OCI-LY7 (cell line): Measurements from ENCODE around the gene ATR. TPM values are rescaled to one million over a fixed set of nuclear protein-coding genes. Genes with fewer than 3 reads are reported as not detected.
"Not testable (repeated sequence)": the region's sequence is repeated elsewhere in the genome, so short reads cannot be mapped to it uniquely, and the experiment has no call there.

Experiments
- BruUV-seq: library from RNA; stranded (reverse); fragments of 400-500 nt; replicated peaks from 2 replicates; lab custom pipeline; 2021; lab: Mats Ljungman, UMichigan
- CTCF ChIA-PET: fragments of 300-600 bp; sonication (Branson Sonifier 250); formaldehyde crosslinking; loops from one replicate; lab custom pipeline; 2022; ENCODE audit warnings: antibody characterized with exemption; ENCODE audit not compliant: unreplicated experiment; lab: Charles Lee
- POLR2A ChIA-PET: fragments of 300-600 bp; sonication (Branson Sonifier 250); formaldehyde crosslinking; loops from one replicate; lab custom pipeline; 2022; ENCODE audit warnings: antibody characterized with exemption; lab: Charles Lee
- DNase-seq: peaks from one replicate; pipeline ENCODE4 v3.0.0-alpha.2; 2015; ENCODE audit warnings: low spot score
- H2AFZ ChIP-seq: fragments of 200-600 bp; sonication (generic), shearing (Covaris generic); 2 replicates; pipeline ENCODE4 v1.6.1; 2014; ENCODE audit warnings: mild to moderate bottlenecking, antibody characterized with exemption, low read length, moderate library complexity
- H3K27ac ChIP-seq: fragments of 200-600 bp; sonication (generic); 2 replicates; pipeline ENCODE4 v1.5.1; 2014; ENCODE audit warnings: mixed run types, low read depth, mild to moderate bottlenecking, moderate library complexity, low read length, inconsistent platforms; ENCODE audit not compliant: poor library complexity, severe bottlenecking
- H3K36me3 ChIP-seq: fragments of 200-600 bp; sonication (generic); 2 replicates; pipeline ENCODE4 v1.6.1; 2014; ENCODE audit warnings: mild to moderate bottlenecking, antibody characterized with exemption, low read length, moderate library complexity, mixed read lengths; ENCODE audit not compliant: insufficient read depth
- H3K4me1 ChIP-seq: fragments of 200-600 bp; sonication (generic); 2 replicates; pipeline ENCODE4 v1.5.1; 2014; ENCODE audit warnings: mild to moderate bottlenecking, low read length; ENCODE audit not compliant: insufficient read depth, poor library complexity, severe bottlenecking
- H3K4me2 ChIP-seq: fragments of 200-600 bp; sonication (generic); 2 replicates; pipeline ENCODE4 v1.6.1; 2014; ENCODE audit warnings: mild to moderate bottlenecking, low read length
- H3K4me3 ChIP-seq: fragments of 200-600 bp; sonication (generic); 2 replicates; pipeline ENCODE4 v1.5.1; 2014; ENCODE audit warnings: mild to moderate bottlenecking, low read depth, low read length; ENCODE audit not compliant: poor library complexity, severe bottlenecking
- H3K79me2 ChIP-seq: fragments of 200-600 bp; sonication (generic); 2 replicates; pipeline ENCODE4 v1.6.1; 2016; ENCODE audit warnings: low read depth, mild to moderate bottlenecking, low read length, moderate library complexity, mixed read lengths; ENCODE audit not compliant: insufficient read depth
- H3K9me2 ChIP-seq: fragments of 200-600 bp; sonication (generic); 2 replicates; pipeline ENCODE4 v1.6.1; 2016; ENCODE audit warnings: mild to moderate bottlenecking, low read length, mixed read lengths; ENCODE audit not compliant: insufficient read depth
- H3K9me3 ChIP-seq: fragments of 200-600 bp; sonication (generic); 2 replicates; pipeline ENCODE4 v1.6.1; 2014; ENCODE audit warnings: mild to moderate bottlenecking, mixed run types, low read length, mixed read lengths
- H4K20me1 ChIP-seq: fragments of 200-600 bp; sonication (generic); 2 replicates; pipeline ENCODE4 v1.6.1; 2014; ENCODE audit warnings: mild to moderate bottlenecking, antibody characterized with exemption, low read length, moderate library complexity, mixed read lengths; ENCODE audit not compliant: insufficient read depth
- CTCF ChIP-seq: fragments of 200-600 bp; sonication (generic); conservative IDR thresholded peaks from 2 replicates; pipeline ENCODE4 v1.5.1; 2014; ENCODE audit warnings: mild to moderate bottlenecking, antibody characterized with exemption, low read length, moderate library complexity, mixed read lengths
- EZH2phosphoT487 ChIP-seq: fragments of 200-600 bp; sonication (generic); IDR thresholded peaks from 2 replicates; pipeline ENCODE4 v1.6.1; 2018; ENCODE audit warnings: low read depth, borderline replicate concordance, mild to moderate bottlenecking, mixed run types, antibody characterized with exemption, low read length, moderate library complexity, mixed read lengths
- intact Hi-C: fragments of 100-400 bp; cut with micrococcal nuclease; formaldehyde crosslinking; loops from one replicate; pipeline ENCODE4 v1.10.0; 2022; ENCODE audit not compliant: unreplicated experiment
- total RNA-seq, 2 experiments: library from RNA; depleted of rRNA in 1 of 2; stranded (reverse); fragments of >200 nt in 1 of 2; shearing (Covaris generic) in 1 of 2; gene quantifications; 2 replicates each; pipeline ENCODE4 v1.2.3, GENCODE V29; 2014 to 2022

ATR gene
- total RNA-seq, 2 experiments from 2014 or later: 27.1 to 49.5 TPM

GRCh38 chr3:142560118-142560517 is 18.4 kb downstream of the ATR start:
- Histone ChIP-seq H2AFZ (no peak overlapping the region), H3K4me2 (no peak overlapping the region), H3K36me3 (peaks cover 88% of the 10 kb centered on the region), H3K4me1 (no peaks in the 10 kb centered on the region), H3K9me3 (no peaks in the 10 kb centered on the region), H4K20me1 (no peaks in the 10 kb centered on the region), H3K27ac (no peak overlapping the region), H3K79me2 (no peaks in the 10 kb centered on the region), H3K4me3 (no peak overlapping the region), H3K9me2 (no peaks in the 10 kb centered on the region)
- ChIA-PET POLR2A (no interaction called here), CTCF (no interaction called here)
- intact Hi-C loops: no loop called here
- TF ChIP-seq CTCF (no peak), EZH2phosphoT487 (no peak)
- no peak for DNase-seq
- BruUV-seq: no TSS peak

DNA sequence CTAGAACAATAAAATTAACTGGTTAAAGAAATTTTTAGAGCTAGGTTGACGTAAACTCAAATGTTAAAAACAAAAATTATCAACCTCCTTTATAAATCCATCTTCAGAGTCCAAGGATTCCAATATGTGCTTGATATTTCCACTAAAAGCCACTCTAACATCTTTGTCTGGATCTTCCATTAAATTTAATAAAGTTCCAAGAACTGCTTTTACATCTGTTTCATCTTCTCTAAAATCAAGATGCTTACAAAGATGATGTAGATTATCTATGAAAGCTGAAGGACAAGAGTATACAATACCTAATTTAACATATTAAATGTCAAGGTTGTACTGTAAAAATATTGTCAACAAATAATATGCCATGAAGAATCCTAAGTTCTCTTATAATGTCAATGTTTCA is 24.8 kb downstream of the ATR start:
- Histone ChIP-seq H3K79me2 (no peaks in the 10 kb centered on the region; the same call in 1 of the 2 replicates), H3K9me3 (0 out of 2 replicates have a peak, but pooled peaks cover 4% of the 10 kb centered on the region), H3K4me1 (no peaks in the 10 kb centered on the region), H3K4me3 (no peak overlapping the region), H3K9me2 (no peaks in the 10 kb centered on the region), H3K36me3 (peaks cover 92% of the 10 kb centered on the region), H2AFZ (no peak overlapping the region), H3K27ac (no peak overlapping the region), H4K20me1 (peaks cover 6% of the 10 kb centered on the region; the same call in 1 of the 2 replicates), H3K4me2 (no peak overlapping the region)
- BruUV-seq: no TSS peak
- no peak for DNase-seq
- ChIA-PET CTCF (no interaction called here), POLR2A (interaction anchor here (1.0 kb wide), 1 partner anchor 10 kb away, joined by 3 read pairs; no protein-coding TSS in a partner anchor)
- intact Hi-C loops: no loop called here
- no peak for TF ChIP-seq EZH2phosphoT487
- TF ChIP-seq CTCF: no peak

GRCh38 chr3:142552579-142552978 is 26.0 kb downstream of the ATR start:
- H3K36me3 ChIP-seq: peaks cover 97% of the 10 kb centered on the region
- H3K4me3 ChIP-seq, intact Hi-C loops, H3K4me1 ChIP-seq, BruUV-seq, H3K79me2 ChIP-seq, H3K4me2 ChIP-seq, DNase-seq, H4K20me1 ChIP-seq, H3K27ac ChIP-seq, H2AFZ ChIP-seq, CTCF ChIA-PET, H3K9me3 ChIP-seq, H3K9me2 ChIP-seq: not testable (repeated sequence)
- POLR2A ChIA-PET: interaction anchor here (0.7 kb wide), 2 partner anchors 10 to 104 kb away, joined by 4 read pairs; no protein-coding TSS in a partner anchor
